Activated CD4-positive, alpha-beta T cell treated with anti-CD3 and anti-CD28 coated beads for 1 hour (primary cell): ENCODE data around the gene FILIP1L.

Experiments used
- DNase-seq: peaks from one replicate; pipeline ENCODE4 v3.0.0-alpha.2; 2020

Gene FILIP1L

GRCh38 chr3:99911433-99911832 lies 202.9 kb downstream of the FILIP1L start:
- no peak for DNase-seq

GRCh38 chr3:99910752-99911290 lies 203.5 kb downstream of the FILIP1L start:
- DNase-seq, result no peak

- DNase-seq, result no peak
These were observed 204.4 kb downstream of the FILIP1L start for GRCh38 chr3:99909714-99910495.

GRCh38 chr3:99907959-99908544 lies 206.2 kb downstream of the FILIP1L start:
- no peak for DNase-seq

- no peak for DNase-seq
These were observed 210.4 kb downstream of the FILIP1L start for GRCh38 chr3:99903869-99904268.

- no peak for DNase-seq
These were observed 212.2 kb downstream of the FILIP1L start for GRCh38 chr3:99902091-99902490.

GRCh38 chr3:99901200-99901926 lies 212.9 kb downstream of the FILIP1L start:
- no peak for DNase-seq

- no peak for DNase-seq
These were observed 214.1 kb downstream of the FILIP1L start for GRCh38 chr3:99900248-99900647.

- DNase-seq, result no peak
These were observed 214.7 kb downstream of the FILIP1L start for GRCh38 chr3:99899603-99900002.

- no peak for DNase-seq
These were observed 217.8 kb downstream of the FILIP1L start for GRCh38 chr3:99896482-99896881.

GRCh38 chr3:99895703-99896441 lies 218.4 kb downstream of the FILIP1L start:
- no peak for DNase-seq

GRCh38 chr3:99895131-99895696 lies 219.1 kb downstream of the FILIP1L start:
- no peak for DNase-seq

GRCh38 chr3:99892332-99892731 lies 222.0 kb downstream of the FILIP1L start:
- DNase-seq, result no peak

GRCh38 chr3:99891610-99892285 lies 222.6 kb downstream of the FILIP1L start:
- no peak for DNase-seq

GRCh38 chr3:99885851-99886250 lies 228.4 kb downstream of the FILIP1L start:
- no peak for DNase-seq

GRCh38 chr3:99885085-99885484 lies 229.2 kb downstream of the FILIP1L start:
- DNase-seq, result no peak

- no peak for DNase-seq
These were observed 229.8 kb downstream of the FILIP1L start for GRCh38 chr3:99884484-99884883.

GRCh38 chr3:99883693-99884092 lies 230.6 kb downstream of the FILIP1L start:
- DNase-seq, result no peak

GRCh38 chr3:99883138-99883461 lies 231.2 kb downstream of the FILIP1L start:
- no peak for DNase-seq

GRCh38 chr3:99882436-99883137 lies 231.7 kb downstream of the FILIP1L start:
- no peak for DNase-seq

- no peak for DNase-seq
These were observed 233.2 kb downstream of the FILIP1L start for GRCh38 chr3:99881121-99881524.

GRCh38 chr3:99879275-99879674 lies 235.0 kb downstream of the FILIP1L start:
- DNase-seq, result no peak
